Neural cell (in vitro differentiated cells): Measurements from ENCODE around the gene SLC12A4. TPM values are rescaled to one million over a fixed set of nuclear protein-coding genes. Genes with fewer than 3 reads are reported as not detected.
A peak's percentile ranks its signal among the peaks of the same experiment; 100 is the strongest.

Source experiments
- H2AFZ ChIP-seq: fragments of 200-600, 300-800 bp; sonication (generic), shearing (Covaris generic); 2 replicates; pipeline ENCODE4 v1.6.0; 2014; ENCODE audit warnings: low read depth, mild to moderate bottlenecking, antibody characterized with exemption, low read length, moderate library complexity
- H3F3A ChIP-seq: fragments of 200-600 bp; shearing (Covaris generic); 2 replicates; pipeline ENCODE4 v1.6.1; 2016; ENCODE audit warnings: mild to moderate bottlenecking, moderate library complexity, mixed read lengths, antibody characterized with exemption, low read length; ENCODE audit not compliant: insufficient read depth, poor library complexity, severe bottlenecking
- H3K27ac ChIP-seq: fragments of 200-600, 300-800 bp; sonication (generic), shearing (Covaris generic); 2 replicates; pipeline ENCODE4 v1.5.1; 2014; ENCODE audit warnings: mild to moderate bottlenecking, low read length, moderate library complexity
- H3K27me3 ChIP-seq: fragments of 300-800, 200-600 bp; sonication (generic), shearing (Covaris generic); 2 replicates; pipeline ENCODE4 v1.6.0; 2014; ENCODE audit warnings: mild to moderate bottlenecking, low read depth, low read length, moderate library complexity; ENCODE audit not compliant: insufficient read depth
- H3K36me3 ChIP-seq: fragments of 300-800, 200-600 bp; sonication (generic), shearing (Covaris generic); 2 replicates; pipeline ENCODE4 v1.5.1; 2014; ENCODE audit warnings: mild to moderate bottlenecking, antibody characterized with exemption, low read length, moderate library complexity; ENCODE audit not compliant: insufficient read depth
- H3K4me2 ChIP-seq: fragments of 300-800, 200-600 bp; sonication (generic), shearing (Covaris generic); 2 replicates; pipeline ENCODE4 v1.6.0; 2014; ENCODE audit warnings: mild to moderate bottlenecking, low read length
- H3K4me3 ChIP-seq: fragments of 300-800, 200-600 bp; sonication (generic), shearing (Covaris generic); 2 replicates; pipeline ENCODE4 v1.5.1; 2014; ENCODE audit warnings: mild to moderate bottlenecking, low read length, moderate library complexity
- H3K79me2 ChIP-seq: fragments of 200-600 bp; shearing (Covaris generic); replicated peaks from 2 replicates; pipeline ENCODE4 v1.6.0; 2014; ENCODE audit warnings: mild to moderate bottlenecking, low read length, moderate library complexity; ENCODE audit not compliant: insufficient read depth
- H3K9ac ChIP-seq: fragments of 300-800, 200-600 bp; sonication (generic), shearing (Covaris generic); 2 replicates; pipeline ENCODE4 v1.6.1; 2016; ENCODE audit warnings: mild to moderate bottlenecking, low read length, mixed read lengths
- H3K9me2 ChIP-seq: fragments of 200-600 bp; shearing (Covaris generic); 2 replicates; pipeline ENCODE4 v1.6.1; 2016; ENCODE audit warnings: mild to moderate bottlenecking, low read length, mixed read lengths; ENCODE audit not compliant: insufficient read depth
- H3K9me3 ChIP-seq: fragments of 200-600, 300-800 bp; sonication (generic), shearing (Covaris generic); 2 replicates; pipeline ENCODE4 v1.6.1; 2016; ENCODE audit warnings: mild to moderate bottlenecking, mixed run types, low read length, moderate library complexity, mixed read lengths
- H4K20me1 ChIP-seq: fragments of 200-600 bp; shearing (Covaris generic); 2 replicates; pipeline ENCODE4 v1.6.1; 2016; ENCODE audit warnings: mild to moderate bottlenecking, mixed run types; ENCODE audit not compliant: insufficient read depth
- EP300 ChIP-seq: fragments of 450-650 bp; conservative IDR thresholded peaks from 2 replicates; pipeline ENCODE4 v1.6.1; 2014; ENCODE audit warnings: antibody characterized with exemption, mild to moderate bottlenecking, moderate library complexity; ENCODE audit not compliant: poor library complexity, severe bottlenecking
- EZH2 ChIP-seq: fragments of 200-600, 300-800 bp; shearing (Covaris generic), sonication (generic); IDR thresholded peaks from 2 replicates; pipeline ENCODE4 v1.6.1; 2014; ENCODE audit warnings: antibody characterized with exemption, low read length, borderline replicate concordance, mild to moderate bottlenecking; ENCODE audit not compliant: insufficient read depth, poor library complexity, severe bottlenecking
- MXI1 ChIP-seq: fragments of 450-650 bp; conservative IDR thresholded peaks from 2 replicates; pipeline ENCODE4 v1.6.1; 2014; ENCODE audit warnings: antibody characterized with exemption, mild to moderate bottlenecking; ENCODE audit not compliant: poor library complexity, severe bottlenecking
- POLR2AphosphoS5 ChIP-seq: IDR thresholded peaks from 2 replicates; pipeline ENCODE4 v1.6.1; 2012
- RAD21 ChIP-seq: fragments of 450-650 bp; conservative IDR thresholded peaks from 2 replicates; pipeline ENCODE4 v1.6.1; 2014; ENCODE audit warnings: antibody characterized with exemption, mild to moderate bottlenecking, moderate library complexity
- SMC3 ChIP-seq: fragments of 450-650 bp; conservative IDR thresholded peaks from 2 replicates; pipeline ENCODE4 v1.6.1; 2014; ENCODE audit warnings: antibody characterized with exemption, mild to moderate bottlenecking, moderate library complexity; ENCODE audit not compliant: poor library complexity
- TAF1 ChIP-seq: IDR thresholded peaks from 2 replicates; pipeline ENCODE4 v1.6.1; 2012; ENCODE audit warnings: low read depth
- polyA plus RNA-seq: library from polyadenylated mRNA; depleted of rRNA; stranded (reverse); fragments of >200 nt; gene quantifications from 2 replicates; pipeline ENCODE4 v1.2.3, GENCODE V29; 2014
- TF ChIP-seq, protein P1 (sequence below): IDR thresholded peaks from 2 replicates; pipeline ENCODE4 v1.6.1; 2012; ENCODE audit warnings: borderline replicate concordance
- TF ChIP-seq, protein P2 (sequence below): fragments of 450-650 bp; IDR thresholded peaks from 2 replicates; pipeline ENCODE4 v1.5.1; 2014; ENCODE audit warnings: antibody characterized with exemption, mild to moderate bottlenecking, moderate library complexity; ENCODE audit not compliant: poor library complexity, severe bottlenecking

SLC12A4 gene
- polyA plus RNA-seq, 1 donor from 2014 or later: 0.11 TPM

DNA sequence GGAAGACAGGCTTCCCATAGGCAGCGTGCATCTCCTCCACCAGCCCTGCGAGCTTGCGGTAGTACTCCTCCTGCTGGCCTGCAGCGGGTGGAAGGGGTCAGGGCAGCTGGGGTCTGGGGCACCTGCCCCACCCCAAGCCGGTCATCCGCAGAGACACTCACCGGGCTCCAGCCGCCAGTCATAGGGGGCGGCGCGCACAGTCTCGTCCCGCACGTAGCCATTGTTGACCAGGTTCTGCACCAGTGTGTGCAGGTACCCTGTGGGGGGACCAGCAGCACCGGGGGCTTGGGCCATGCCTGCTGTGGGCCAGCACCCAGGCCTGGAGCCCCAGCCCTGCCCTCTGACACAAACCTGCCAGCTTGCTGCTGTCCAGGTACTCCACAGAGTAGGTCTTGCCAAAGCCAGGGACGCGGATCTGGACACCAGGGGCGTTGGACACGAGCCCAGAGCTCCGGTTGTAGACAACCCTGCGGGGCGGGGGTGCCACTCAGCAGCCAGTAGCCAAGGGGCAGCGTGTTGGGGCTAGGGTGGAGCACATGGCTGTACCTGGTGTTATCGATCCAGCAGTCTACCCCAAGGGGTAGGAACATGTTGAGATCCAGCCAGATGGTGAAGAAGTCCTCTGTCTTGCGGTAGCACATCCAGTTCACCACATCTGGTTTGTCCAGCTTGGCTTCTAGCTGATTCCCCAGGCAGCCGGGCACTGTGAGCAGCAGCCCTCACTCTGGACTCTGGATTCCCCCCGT, 25.8 kb downstream of the SLC12A4 start:
- Histone ChIP-seq H3F3A (no peaks in the 10 kb centered on the region), H3K9ac (no peak overlapping the region), H3K4me2 (no peak overlapping the region), H3K27ac (no peak overlapping the region), H3K9me2 (no peaks in the 10 kb centered on the region), H3K36me3 (no peaks in the 10 kb centered on the region), H4K20me1 (no peaks in the 10 kb centered on the region), H3K79me2 (no peaks in the 10 kb centered on the region), H3K9me3 (no peaks in the 10 kb centered on the region), H3K4me3 (no peak overlapping the region), H3K27me3 (no peaks in the 10 kb centered on the region), H2AFZ (no peak overlapping the region)
- TF ChIP-seq EP300: no peak
- TF ChIP-seq MXI1: no peak
- TF ChIP-seq, protein P1, sequence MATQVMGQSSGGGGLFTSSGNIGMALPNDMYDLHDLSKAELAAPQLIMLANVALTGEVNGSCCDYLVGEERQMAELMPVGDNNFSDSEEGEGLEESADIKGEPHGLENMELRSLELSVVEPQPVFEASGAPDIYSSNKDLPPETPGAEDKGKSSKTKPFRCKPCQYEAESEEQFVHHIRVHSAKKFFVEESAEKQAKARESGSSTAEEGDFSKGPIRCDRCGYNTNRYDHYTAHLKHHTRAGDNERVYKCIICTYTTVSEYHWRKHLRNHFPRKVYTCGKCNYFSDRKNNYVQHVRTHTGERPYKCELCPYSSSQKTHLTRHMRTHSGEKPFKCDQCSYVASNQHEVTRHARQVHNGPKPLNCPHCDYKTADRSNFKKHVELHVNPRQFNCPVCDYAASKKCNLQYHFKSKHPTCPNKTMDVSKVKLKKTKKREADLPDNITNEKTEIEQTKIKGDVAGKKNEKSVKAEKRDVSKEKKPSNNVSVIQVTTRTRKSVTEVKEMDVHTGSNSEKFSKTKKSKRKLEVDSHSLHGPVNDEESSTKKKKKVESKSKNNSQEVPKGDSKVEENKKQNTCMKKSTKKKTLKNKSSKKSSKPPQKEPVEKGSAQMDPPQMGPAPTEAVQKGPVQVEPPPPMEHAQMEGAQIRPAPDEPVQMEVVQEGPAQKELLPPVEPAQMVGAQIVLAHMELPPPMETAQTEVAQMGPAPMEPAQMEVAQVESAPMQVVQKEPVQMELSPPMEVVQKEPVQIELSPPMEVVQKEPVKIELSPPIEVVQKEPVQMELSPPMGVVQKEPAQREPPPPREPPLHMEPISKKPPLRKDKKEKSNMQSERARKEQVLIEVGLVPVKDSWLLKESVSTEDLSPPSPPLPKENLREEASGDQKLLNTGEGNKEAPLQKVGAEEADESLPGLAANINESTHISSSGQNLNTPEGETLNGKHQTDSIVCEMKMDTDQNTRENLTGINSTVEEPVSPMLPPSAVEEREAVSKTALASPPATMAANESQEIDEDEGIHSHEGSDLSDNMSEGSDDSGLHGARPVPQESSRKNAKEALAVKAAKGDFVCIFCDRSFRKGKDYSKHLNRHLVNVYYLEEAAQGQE: no peak
- TF ChIP-seq TAF1: no peak
- TF ChIP-seq SMC3: no peak
- TF ChIP-seq, protein P2, sequence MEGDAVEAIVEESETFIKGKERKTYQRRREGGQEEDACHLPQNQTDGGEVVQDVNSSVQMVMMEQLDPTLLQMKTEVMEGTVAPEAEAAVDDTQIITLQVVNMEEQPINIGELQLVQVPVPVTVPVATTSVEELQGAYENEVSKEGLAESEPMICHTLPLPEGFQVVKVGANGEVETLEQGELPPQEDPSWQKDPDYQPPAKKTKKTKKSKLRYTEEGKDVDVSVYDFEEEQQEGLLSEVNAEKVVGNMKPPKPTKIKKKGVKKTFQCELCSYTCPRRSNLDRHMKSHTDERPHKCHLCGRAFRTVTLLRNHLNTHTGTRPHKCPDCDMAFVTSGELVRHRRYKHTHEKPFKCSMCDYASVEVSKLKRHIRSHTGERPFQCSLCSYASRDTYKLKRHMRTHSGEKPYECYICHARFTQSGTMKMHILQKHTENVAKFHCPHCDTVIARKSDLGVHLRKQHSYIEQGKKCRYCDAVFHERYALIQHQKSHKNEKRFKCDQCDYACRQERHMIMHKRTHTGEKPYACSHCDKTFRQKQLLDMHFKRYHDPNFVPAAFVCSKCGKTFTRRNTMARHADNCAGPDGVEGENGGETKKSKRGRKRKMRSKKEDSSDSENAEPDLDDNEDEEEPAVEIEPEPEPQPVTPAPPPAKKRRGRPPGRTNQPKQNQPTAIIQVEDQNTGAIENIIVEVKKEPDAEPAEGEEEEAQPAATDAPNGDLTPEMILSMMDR: no peak
- no peak for TF ChIP-seq EZH2
- TF ChIP-seq RAD21: no peak
- no peak for TF ChIP-seq POLR2AphosphoS5

DNA sequence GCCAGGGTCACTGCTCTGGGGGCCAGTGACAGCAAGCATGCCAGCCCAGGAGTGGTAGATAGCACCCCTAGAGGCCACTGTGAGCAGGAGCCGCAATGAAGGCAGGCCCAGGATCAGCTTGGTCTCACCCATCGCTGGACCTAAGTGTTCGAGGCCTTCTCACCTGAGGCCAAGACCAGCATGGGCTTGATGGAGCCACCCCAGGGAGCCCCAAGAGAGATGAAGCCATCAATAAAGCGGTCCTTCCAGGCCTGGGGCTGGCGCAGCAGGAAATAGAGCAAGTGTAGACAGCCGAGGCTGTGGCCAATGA, 26.3 kb downstream of the SLC12A4 start:
- H2AFZ ChIP-seq: no peak overlapping the region
- no peaks in the 10 kb centered on the region for H3K36me3 ChIP-seq
- no peaks in the 10 kb centered on the region for H3K9me2 ChIP-seq
- H3K9me3 ChIP-seq: no peaks in the 10 kb centered on the region
- H3K27ac ChIP-seq: no peak overlapping the region
- no peaks in the 10 kb centered on the region for H3K27me3 ChIP-seq
- no peaks in the 10 kb centered on the region for H3K79me2 ChIP-seq
- no peaks in the 10 kb centered on the region for H3F3A ChIP-seq
- TF ChIP-seq TAF1: no peak
- no peak for TF ChIP-seq MXI1
- no peak for TF ChIP-seq POLR2AphosphoS5
- TF ChIP-seq, protein P2: peak; percentile 51
- H4K20me1 ChIP-seq: no peaks in the 10 kb centered on the region
- H3K4me3 ChIP-seq: no peak overlapping the region
- no peak overlapping the region for H3K4me2 ChIP-seq
- no peak overlapping the region for H3K9ac ChIP-seq
